Measurements from ENCODE around the gene KRTDAP. TPM values are rescaled to one million over a fixed set of nuclear protein-coding genes. Genes with fewer than 3 reads are reported as not detected.

KRTDAP gene
- total RNA-seq, 1 experiment from 2014 or later = not detected

DNA sequence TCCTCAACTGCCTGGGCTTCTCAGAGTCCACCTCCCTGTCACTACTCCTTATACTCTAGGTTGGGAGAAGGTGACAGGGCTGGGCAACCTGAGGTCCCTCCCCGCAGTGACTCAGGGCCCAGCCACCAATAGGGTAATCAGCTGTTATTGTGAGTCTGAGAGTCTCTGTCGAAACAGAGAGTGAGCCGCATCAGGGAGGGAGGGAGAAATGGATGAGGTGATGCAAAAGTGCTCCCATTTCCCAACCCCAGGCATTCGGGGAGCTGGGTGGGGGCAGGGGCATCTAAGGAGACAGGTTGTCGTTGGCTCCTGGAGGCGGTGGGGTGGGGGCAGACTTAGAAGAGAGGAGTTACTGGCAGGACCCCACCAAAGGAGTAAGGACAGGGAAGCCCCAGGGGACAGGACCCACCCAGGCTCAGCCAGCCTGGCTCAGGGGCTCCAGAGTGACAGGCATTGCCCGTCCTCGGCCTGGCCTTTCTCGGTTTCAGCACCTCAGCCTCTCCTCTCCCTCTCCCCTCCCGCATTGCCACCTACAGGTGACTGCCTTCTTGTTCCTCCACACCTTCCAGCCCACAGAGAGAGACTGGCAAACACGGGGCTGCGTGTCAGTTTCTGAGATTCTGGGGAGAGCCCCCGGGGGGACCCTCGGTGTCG lies 23.5 kb upstream of the KRTDAP start, which contains the start of gene DMKN:
Gene DMKN (minus strand): TSS at position 22 of the 654 bp plus-strand sequence. CDS start 174 bp downstream, outside the sequence.
- H3K27ac ChIP-seq (ENCODE audit: low read depth, low read length, poor library complexity, severe bottlenecking) = no peak within 1 kb of the TSS
- no peaks in the 10 kb centered on the region for H3K4me1 ChIP-seq (ENCODE audit: insufficient read depth, low read length, poor library complexity, severe bottlenecking)
- DNase-seq (ENCODE audit: low spot score) = no peak
- intact Hi-C loops (cut with micrococcal nuclease; ENCODE audit: unreplicated experiment) = no loop called here
- no peak within 1 kb of the TSS for H3K4me3 ChIP-seq (ENCODE audit: low read depth, low read length, poor library complexity, severe bottlenecking)
- ChIA-PET CTCF (no interaction called here), POLR2A (ENCODE audit: low non-redundant PET) (no interaction called here)
- H3K27me3 ChIP-seq (replicated peaks; ENCODE audit: insufficient read depth, low read depth, low read length, poor library complexity) = peaks cover 61% of the 10 kb centered on the region
- TF ChIP-seq EZH2 (IDR thresholded peaks at IDR 0.05; ENCODE audit: borderline replicate concordance, low read depth, low read length, poor library complexity, severe bottlenecking) = no peak
- TF ChIP-seq, protein P1, sequence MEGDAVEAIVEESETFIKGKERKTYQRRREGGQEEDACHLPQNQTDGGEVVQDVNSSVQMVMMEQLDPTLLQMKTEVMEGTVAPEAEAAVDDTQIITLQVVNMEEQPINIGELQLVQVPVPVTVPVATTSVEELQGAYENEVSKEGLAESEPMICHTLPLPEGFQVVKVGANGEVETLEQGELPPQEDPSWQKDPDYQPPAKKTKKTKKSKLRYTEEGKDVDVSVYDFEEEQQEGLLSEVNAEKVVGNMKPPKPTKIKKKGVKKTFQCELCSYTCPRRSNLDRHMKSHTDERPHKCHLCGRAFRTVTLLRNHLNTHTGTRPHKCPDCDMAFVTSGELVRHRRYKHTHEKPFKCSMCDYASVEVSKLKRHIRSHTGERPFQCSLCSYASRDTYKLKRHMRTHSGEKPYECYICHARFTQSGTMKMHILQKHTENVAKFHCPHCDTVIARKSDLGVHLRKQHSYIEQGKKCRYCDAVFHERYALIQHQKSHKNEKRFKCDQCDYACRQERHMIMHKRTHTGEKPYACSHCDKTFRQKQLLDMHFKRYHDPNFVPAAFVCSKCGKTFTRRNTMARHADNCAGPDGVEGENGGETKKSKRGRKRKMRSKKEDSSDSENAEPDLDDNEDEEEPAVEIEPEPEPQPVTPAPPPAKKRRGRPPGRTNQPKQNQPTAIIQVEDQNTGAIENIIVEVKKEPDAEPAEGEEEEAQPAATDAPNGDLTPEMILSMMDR (conservative IDR thresholded peaks at IDR 0.05; ENCODE audit: low read depth, low read length) = no peak
- no peaks in the 10 kb centered on the region for H3K9me3 ChIP-seq (ENCODE audit: low read depth, low read length, poor library complexity, severe bottlenecking)
- no TSS peak for BruUV-seq (replicated peaks)
- no peaks in the 10 kb centered on the region for H3K36me3 ChIP-seq (ENCODE audit: insufficient read depth, low read length, poor library complexity, severe bottlenecking)

DNA sequence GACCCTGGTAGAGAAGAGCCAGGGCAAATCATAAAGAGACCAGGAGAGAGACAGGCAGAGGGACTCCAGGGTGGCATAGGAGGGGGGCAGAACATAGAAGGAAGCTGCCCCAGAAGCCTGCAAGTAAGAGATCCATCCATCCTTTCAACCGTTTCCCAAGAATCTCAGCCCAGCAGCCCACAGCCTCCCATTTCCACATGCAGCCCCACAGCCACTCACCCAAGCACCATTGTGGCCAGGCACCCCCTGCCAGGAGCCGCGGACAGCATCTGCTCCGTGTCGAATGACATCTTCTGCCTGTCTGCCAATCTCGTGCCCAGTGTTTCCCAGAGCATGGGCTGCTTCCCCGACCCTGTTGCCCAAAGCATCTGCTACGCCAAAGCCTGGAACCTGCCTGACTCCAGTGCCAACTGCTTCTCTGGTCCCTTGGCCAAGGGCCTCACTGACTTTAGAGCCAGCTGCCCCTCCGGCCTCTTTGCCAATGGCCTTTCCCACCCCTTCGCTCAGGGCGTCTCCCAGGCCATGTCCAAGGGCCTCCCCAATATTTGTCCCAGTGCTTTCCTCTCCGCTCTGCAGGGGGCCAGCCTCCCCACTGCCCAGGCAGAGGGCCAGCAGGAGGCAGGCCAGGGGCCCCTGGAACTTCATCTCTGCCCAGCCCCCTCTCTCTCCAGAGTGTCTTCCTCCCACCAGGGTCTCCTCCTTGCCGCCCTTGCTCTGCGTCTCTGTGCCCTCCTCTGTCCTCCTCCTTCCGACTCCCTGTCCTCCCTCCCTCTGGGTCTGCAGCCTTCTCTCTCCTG lies 22.8 kb upstream of the KRTDAP start:
- no peaks in the 10 kb centered on the region for H3K9me3 ChIP-seq (ENCODE audit: low read depth, low read length, poor library complexity, severe bottlenecking)
- intact Hi-C loops (cut with micrococcal nuclease; ENCODE audit: unreplicated experiment) = no loop called here
- DNase-seq (ENCODE audit: low spot score) = no peak
- no peaks in the 10 kb centered on the region for H3K36me3 ChIP-seq (ENCODE audit: insufficient read depth, low read length, poor library complexity, severe bottlenecking)
- H3K4me1 ChIP-seq (ENCODE audit: insufficient read depth, low read length, poor library complexity, severe bottlenecking) = no peaks in the 10 kb centered on the region
- no peak overlapping the region for H3K27ac ChIP-seq (ENCODE audit: low read depth, low read length, poor library complexity, severe bottlenecking)
- TF ChIP-seq, protein P1 (conservative IDR thresholded peaks at IDR 0.05; ENCODE audit: low read depth, low read length) = no peak
- no peak for TF ChIP-seq EZH2 (IDR thresholded peaks at IDR 0.05; ENCODE audit: borderline replicate concordance, low read depth, low read length, poor library complexity, severe bottlenecking)
- BruUV-seq (replicated peaks) = no TSS peak
- H3K27me3 ChIP-seq (replicated peaks; ENCODE audit: insufficient read depth, low read depth, low read length, poor library complexity) = peaks cover 64% of the 10 kb centered on the region
- CTCF ChIA-PET = no interaction called here
- POLR2A ChIA-PET (ENCODE audit: low non-redundant PET) = no interaction called here
- no peak overlapping the region for H3K4me3 ChIP-seq (ENCODE audit: low read depth, low read length, poor library complexity, severe bottlenecking)

DNA sequence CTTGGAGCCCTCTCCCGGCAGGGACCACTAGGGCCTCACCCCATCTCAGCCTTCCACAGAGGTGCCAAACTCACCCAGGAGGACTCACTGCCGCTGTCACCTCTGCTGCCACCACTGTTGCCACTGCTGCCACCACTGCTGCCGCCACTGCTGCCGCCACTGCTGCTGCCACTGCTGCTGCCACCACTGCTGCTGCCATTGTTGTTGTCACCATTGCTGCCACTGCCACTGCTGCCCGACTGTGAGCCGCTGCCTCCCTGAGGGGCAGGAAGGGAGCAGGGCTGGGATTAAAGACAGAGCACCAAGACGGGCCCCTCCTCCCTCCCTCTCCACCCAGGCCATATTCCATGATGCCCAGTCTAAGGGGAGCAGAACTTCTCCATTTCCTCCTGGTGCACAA lies 21.1 kb upstream of the KRTDAP start:
- CTCF ChIA-PET = no interaction called here

More for the DNA sequence above, 21.1 kb upstream of the KRTDAP start:
- intact Hi-C loops (cut with micrococcal nuclease; ENCODE audit: unreplicated experiment) = no loop called here
- no peaks in the 10 kb centered on the region for H3K9me3 ChIP-seq (ENCODE audit: low read depth, low read length, poor library complexity, severe bottlenecking)
- no TSS peak for BruUV-seq (replicated peaks)
- no peak for DNase-seq (ENCODE audit: low spot score)
- H3K36me3 ChIP-seq (ENCODE audit: insufficient read depth, low read length, poor library complexity, severe bottlenecking) = no peaks in the 10 kb centered on the region
- no peaks in the 10 kb centered on the region for H3K4me1 ChIP-seq (ENCODE audit: insufficient read depth, low read length, poor library complexity, severe bottlenecking)
- POLR2A ChIA-PET (ENCODE audit: low non-redundant PET) = no interaction called here
- TF ChIP-seq, protein P1 (conservative IDR thresholded peaks at IDR 0.05; ENCODE audit: low read depth, low read length) = no peak
- TF ChIP-seq EZH2 (IDR thresholded peaks at IDR 0.05; ENCODE audit: borderline replicate concordance, low read depth, low read length, poor library complexity, severe bottlenecking) = no peak
- H3K4me3 ChIP-seq (ENCODE audit: low read depth, low read length, poor library complexity, severe bottlenecking) = no peak overlapping the region
- no peak overlapping the region for H3K27ac ChIP-seq (ENCODE audit: low read depth, low read length, poor library complexity, severe bottlenecking)
- peaks cover 80% of the 10 kb centered on the region for H3K27me3 ChIP-seq (replicated peaks; ENCODE audit: insufficient read depth, low read depth, low read length, poor library complexity)

Data from A673 (cell line).